Right cardiac atrium (tissue), 5 donors: ENCODE results near the gene AK1. TPM values are rescaled to one million over a fixed set of nuclear protein-coding genes. Genes with fewer than 3 reads are reported as not detected.
A peak's percentile ranks its signal among the peaks of the same experiment; 100 is the strongest.

Experiments
- ATAC-seq, 2 donors: fragments of 200-7000 bp; cut with Tn5 transposase; one replicate each; pipeline versions ENCODE4 v1.8.0 to v1.9.1; 2020; ENCODE audit warnings: moderate library complexity in 2 of 2, mild to moderate bottlenecking in 1 of 2
- DNase-seq, 3 donors: peaks; one replicate each; pipeline ENCODE4 v3.0.0-alpha.2; 2020
- H3K27ac ChIP-seq: one replicate; pipeline ENCODE4 v1.5.1; 2013; ENCODE audit warnings: mild to moderate bottlenecking, low read length, control low read depth, moderate library complexity
- H3K27me3 ChIP-seq: one replicate; pipeline ENCODE4 v1.6.1; 2013; ENCODE audit not compliant: control insufficient read depth, insufficient read depth
- H3K4me1 ChIP-seq: one replicate; pipeline ENCODE4 v1.6.1; 2013; ENCODE audit warnings: low read length; ENCODE audit not compliant: control insufficient read depth, insufficient read depth
- H3K4me3 ChIP-seq: one replicate; pipeline ENCODE4 v1.5.1; 2013; ENCODE audit warnings: low read length, control low read depth
- H3K9me3 ChIP-seq: one replicate; pipeline ENCODE4 v1.6.1; 2013; ENCODE audit warnings: low read length; ENCODE audit not compliant: control insufficient read depth
- WGBS: extraction: QIAGEN DNeasy Blood & Tissue Kit; methylation state at CpG from one replicate; pipeline ENCODE4 v1.1.7; 2013; 5-methylcytosine and 5-hydroxymethylcytosine counted together
- intact Hi-C, 4 donors: fragments of 100-400 bp; cut with DNase I; formaldehyde crosslinking; loops; one replicate each; pipeline versions ENCODE4 v1.11.0 to v1.14.0; 2022 to 2023
- polyA plus RNA-seq: library from polyadenylated mRNA; stranded (reverse); fragments of 200-250 nt; gene quantifications from one replicate; pipeline ENCODE4 v1.2.3, GENCODE V29; 2013
- total RNA-seq, 4 donors: library from RNA; stranded (reverse); fragmentation: NEBNext Ultra II Directional; extraction: Animal tissue kit (Norgen Biotek cat#: 25700); gene quantifications; one replicate each; pipeline ENCODE4 v1.2.1, GENCODE V29; 2021
- donor health status: healthy with polysubstance abuse.
- donor health status: DM: no; HTN: yes; CAD: no.
- donor health status: DM: no; HTN: no; CAD: no.
- donor health status: DM: no; HTN: yes; CAD: no; lungs with severe emphysema.
- donor health status: DM: yes; HTN: yes; CAD: no.

AK1 gene
- total and polyA plus RNA-seq, 5 donors: 630 to 811 (median 666) TPM

- 36% methylated on average over 11 of the region's 11 CpGs for WGBS
These were observed 21.3 kb downstream of the AK1 start for GRCh38 chr9:127856094-127856728.

GRCh38 chr9:127855522-127855921 lies 22.0 kb downstream of the AK1 start:
- 89% methylated on average over 5 of the region's 5 CpGs for WGBS
- intact Hi-C loops: no loop called here
- no peak for ATAC-seq
- Histone ChIP-seq H3K9me3 (no peaks in the 10 kb centered on the region), H3K27me3 (no peaks in the 10 kb centered on the region), H3K4me3 (no peak overlapping the region), H3K27ac (peak overlapping the region; percentile 97), H3K4me1 (peaks cover 28% of the 10 kb centered on the region)
- DNase-seq: no peak

More at GRCh38 chr9:127856094-127856728, 21.3 kb downstream of the AK1 start:
- DNase-seq: peak in 2 of 3 donors; percentile 82 to 83
- Histone ChIP-seq H3K27me3 (no peaks in the 10 kb centered on the region), H3K4me3 (no peak overlapping the region), H3K4me1 (peaks cover 32% of the 10 kb centered on the region), H3K27ac (peak overlapping the region; percentile 97), H3K9me3 (no peaks in the 10 kb centered on the region)
- no peak for ATAC-seq
- intact Hi-C loops: no loop called here

- ATAC-seq (no peak), DNase-seq (no peak)
- 50% methylated on average over 11 of the region's 11 CpGs for WGBS
- no peaks in the 10 kb centered on the region for H3K9me3 ChIP-seq
- peaks cover 24% of the 10 kb centered on the region for H3K4me1 ChIP-seq
- intact Hi-C loops: no loop called here
- H3K27me3 ChIP-seq: no peaks in the 10 kb centered on the region
- peak overlapping the region; percentile 70 for H3K4me3 ChIP-seq
- peak overlapping the region; percentile 97 for H3K27ac ChIP-seq
These were observed 22.5 kb downstream of the AK1 start for GRCh38 chr9:127854960-127855359.

- ATAC-seq: peak; percentile 79 to 81
- intact Hi-C loops: no loop called here
- peaks cover 24% of the 10 kb centered on the region for H3K4me1 ChIP-seq
- DNase-seq: peak; percentile 95 to 97 (median 97)
- WGBS: 24% methylated on average over 37 of the region's 37 CpGs
- peak within 1 kb of the TSS; percentile 97 for H3K27ac ChIP-seq
- peak within 1 kb of the TSS; percentile 70 for H3K4me3 ChIP-seq
- no peaks in the 10 kb centered on the region for H3K9me3 ChIP-seq
- H3K27me3 ChIP-seq: no peaks in the 10 kb centered on the region
These were observed 23.2 kb downstream of the AK1 start, which contains the start of gene ENG for GRCh38 chr9:127854184-127854806. TSS of gene ENG (minus strand) at chr9:127854658. CDS start at chr9:127854355, 303 bp downstream.

GRCh38 chr9:127853312-127854183 lies 23.9 kb downstream of the AK1 start:
- Histone ChIP-seq H3K27me3 (no peaks in the 10 kb centered on the region), H3K27ac (peak overlapping the region; percentile 91), H3K4me1 (peaks cover 19% of the 10 kb centered on the region), H3K9me3 (no peaks in the 10 kb centered on the region), H3K4me3 (peak overlapping the region; percentile 70)
- no peak for DNase-seq
- intact Hi-C loops: no loop called here
- WGBS: 29% methylated on average over 13 of the region's 13 CpGs
- ATAC-seq: no peak

GRCh38 chr9:127852829-127853228 lies 24.6 kb downstream of the AK1 start:
- intact Hi-C loops: no loop called here
- WGBS: 46% methylated on average over 9 of the region's 9 CpGs
- no peaks in the 10 kb centered on the region for H3K9me3 ChIP-seq
- H3K27me3 ChIP-seq: no peaks in the 10 kb centered on the region
- H3K27ac ChIP-seq: peak overlapping the region; percentile 91
- no peak for ATAC-seq
- peak overlapping the region; percentile 70 for H3K4me3 ChIP-seq
- peaks cover 15% of the 10 kb centered on the region for H3K4me1 ChIP-seq
- DNase-seq: no peak

GRCh38 chr9:127850286-127850830 lies 27.1 kb downstream of the AK1 start:
- WGBS: 56% methylated on average over 17 of the region's 17 CpGs
- H3K9me3 ChIP-seq: no peaks in the 10 kb centered on the region
- ATAC-seq (no peak), DNase-seq (no peak)
- peaks cover 4% of the 10 kb centered on the region for H3K4me1 ChIP-seq
- H3K27me3 ChIP-seq: no peaks in the 10 kb centered on the region
- peak overlapping the region; percentile 70 for H3K4me3 ChIP-seq
- intact Hi-C loops: no loop called here
- peak overlapping the region; percentile 89 for H3K27ac ChIP-seq

- Histone ChIP-seq H3K27ac (peak overlapping the region; percentile 89), H3K9me3 (no peaks in the 10 kb centered on the region), H3K4me3 (peak overlapping the region; percentile 70), H3K4me1 (peaks cover 10% of the 10 kb centered on the region), H3K27me3 (no peaks in the 10 kb centered on the region)
- WGBS: 72% methylated on average over 10 of the region's 10 CpGs
- DNase-seq (no peak), ATAC-seq (no peak)
- intact Hi-C loops: no loop called here
These were observed 28.5 kb downstream of the AK1 start for GRCh38 chr9:127848756-127849504.

GRCh38 chr9:127847833-127848755 lies 29.4 kb downstream of the AK1 start:
- Histone ChIP-seq H3K9me3 (no peaks in the 10 kb centered on the region), H3K27ac (peak overlapping the region; percentile 89), H3K4me3 (peak overlapping the region; percentile 70), H3K27me3 (no peaks in the 10 kb centered on the region), H3K4me1 (peaks cover 10% of the 10 kb centered on the region)
- 63% methylated on average over 12 of the region's 12 CpGs for WGBS
- DNase-seq: no peak
- intact Hi-C loops: no loop called here
- no peak for ATAC-seq
